ENCODE measurements around the gene DCTN3. TPM values are rescaled to one million over a fixed set of nuclear protein-coding genes. Genes with fewer than 3 reads are reported as not detected.

The DCTN3 gene
- total and polyA plus RNA-seq, 2 experiments from 2014 or later: 12.9 to 17.9 TPM

DNA sequence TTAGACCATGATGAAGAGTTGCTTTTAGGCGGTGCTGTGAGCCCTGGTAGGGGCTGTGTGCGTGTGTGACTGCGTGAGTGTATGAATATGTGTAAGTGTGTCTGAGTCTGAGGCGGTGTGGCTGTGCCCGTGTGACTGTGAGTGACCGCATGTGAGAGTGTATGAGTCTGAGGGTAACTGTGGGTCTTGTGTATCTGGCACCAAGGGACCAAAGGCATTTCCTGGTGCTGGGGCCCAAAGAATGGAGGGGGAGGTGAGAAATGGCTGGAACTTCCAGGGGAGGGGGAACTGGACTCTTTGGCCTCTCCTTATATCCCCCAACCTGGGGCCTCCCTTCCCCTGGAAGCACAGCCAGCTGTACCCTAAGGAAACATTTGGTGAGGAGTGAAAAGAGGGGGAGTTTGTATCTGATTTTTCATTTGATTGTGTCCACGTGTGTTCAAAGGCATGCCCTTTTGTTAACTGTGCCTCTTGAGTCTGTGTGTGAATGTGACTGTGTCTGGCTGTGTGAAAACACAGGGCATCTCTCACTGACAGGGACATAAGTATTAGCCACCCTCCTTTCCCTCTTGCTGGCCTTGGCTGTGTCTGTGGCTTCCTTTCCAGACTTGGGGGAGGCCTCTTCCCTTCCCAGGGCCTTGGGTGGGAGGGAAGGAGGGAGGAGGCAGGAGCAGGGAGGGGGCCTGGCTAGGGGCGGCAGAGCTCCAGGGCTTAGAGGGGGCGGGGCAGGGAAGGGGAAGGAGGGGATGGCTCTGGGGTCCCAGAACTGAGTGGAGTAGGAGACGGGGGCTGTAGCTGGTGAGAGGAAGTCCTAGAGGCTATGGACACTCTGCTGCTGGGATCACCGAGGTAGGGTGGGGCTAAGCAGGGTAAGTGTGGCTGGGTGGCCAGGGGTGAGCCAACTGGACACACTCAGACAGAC lies 33.1 kb upstream of the DCTN3 start:
- Histone ChIP-seq H4K20me1 (replicated peaks; ENCODE audit: insufficient read depth) (no peaks in the 10 kb centered on the region; the same call in 1 of the 2 replicates), H3K9me2 (ENCODE audit: insufficient read depth) (no peaks in the 10 kb centered on the region), H3F3A (replicated peaks; ENCODE audit: low read depth) (0 out of 2 replicates have a peak, but pooled peaks cover 4% of the 10 kb centered on the region), H3K4me2 (peak overlapping the region; percentile 57), H3K4me1 (ENCODE audit: insufficient read depth) (peaks cover 16% of the 10 kb centered on the region), H3K27ac (ENCODE audit: low read depth) (no peak overlapping the region), H3K79me2 (replicated peaks; ENCODE audit: insufficient read depth) (no peaks in the 10 kb centered on the region), H3K27me3 (ENCODE audit: insufficient read depth) (no peaks in the 10 kb centered on the region), H2AFZ (0 out of 2 replicates have a peak overlapping the region, but pooled peaks have one; percentile 63), H3K4me3 (no peak overlapping the region), H3K36me3 (ENCODE audit: insufficient read depth) (peaks cover 3% of the 10 kb centered on the region; the same call in 1 of the 2 replicates)
- no peaks in the 10 kb centered on the region; the same call in 2 of the 3 replicates for H3K9me3 Mint-ChIP-seq
- H3K27ac Mint-ChIP-seq: no peak overlapping the region
- peaks cover 15% of the 10 kb centered on the region for H3K36me3 Mint-ChIP-seq (ENCODE audit: low read depth)
- DNase-seq (ENCODE audit: low spot score) (no peak), ATAC-seq (peak; percentile 5)
- H3K4me3 Mint-ChIP-seq: peak overlapping the region; percentile 28; the same call in 2 of the 3 replicates
- no peak for TF ChIP-seq ZNF114 (CRISPR knock-in tag; IDR thresholded peaks at IDR 0.05)
- no peak for TF ChIP-seq POLR2AphosphoS5 (IDR thresholded peaks at IDR 0.05; ENCODE audit: low read depth)
- TF ChIP-seq EZH2phosphoT487 (IDR thresholded peaks at IDR 0.05; ENCODE audit: unreplicated experiment): no peak
- TF ChIP-seq, protein P1, sequence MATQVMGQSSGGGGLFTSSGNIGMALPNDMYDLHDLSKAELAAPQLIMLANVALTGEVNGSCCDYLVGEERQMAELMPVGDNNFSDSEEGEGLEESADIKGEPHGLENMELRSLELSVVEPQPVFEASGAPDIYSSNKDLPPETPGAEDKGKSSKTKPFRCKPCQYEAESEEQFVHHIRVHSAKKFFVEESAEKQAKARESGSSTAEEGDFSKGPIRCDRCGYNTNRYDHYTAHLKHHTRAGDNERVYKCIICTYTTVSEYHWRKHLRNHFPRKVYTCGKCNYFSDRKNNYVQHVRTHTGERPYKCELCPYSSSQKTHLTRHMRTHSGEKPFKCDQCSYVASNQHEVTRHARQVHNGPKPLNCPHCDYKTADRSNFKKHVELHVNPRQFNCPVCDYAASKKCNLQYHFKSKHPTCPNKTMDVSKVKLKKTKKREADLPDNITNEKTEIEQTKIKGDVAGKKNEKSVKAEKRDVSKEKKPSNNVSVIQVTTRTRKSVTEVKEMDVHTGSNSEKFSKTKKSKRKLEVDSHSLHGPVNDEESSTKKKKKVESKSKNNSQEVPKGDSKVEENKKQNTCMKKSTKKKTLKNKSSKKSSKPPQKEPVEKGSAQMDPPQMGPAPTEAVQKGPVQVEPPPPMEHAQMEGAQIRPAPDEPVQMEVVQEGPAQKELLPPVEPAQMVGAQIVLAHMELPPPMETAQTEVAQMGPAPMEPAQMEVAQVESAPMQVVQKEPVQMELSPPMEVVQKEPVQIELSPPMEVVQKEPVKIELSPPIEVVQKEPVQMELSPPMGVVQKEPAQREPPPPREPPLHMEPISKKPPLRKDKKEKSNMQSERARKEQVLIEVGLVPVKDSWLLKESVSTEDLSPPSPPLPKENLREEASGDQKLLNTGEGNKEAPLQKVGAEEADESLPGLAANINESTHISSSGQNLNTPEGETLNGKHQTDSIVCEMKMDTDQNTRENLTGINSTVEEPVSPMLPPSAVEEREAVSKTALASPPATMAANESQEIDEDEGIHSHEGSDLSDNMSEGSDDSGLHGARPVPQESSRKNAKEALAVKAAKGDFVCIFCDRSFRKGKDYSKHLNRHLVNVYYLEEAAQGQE (IDR thresholded peaks at IDR 0.05; ENCODE audit: unreplicated experiment): no peak
- no peak for TF ChIP-seq JUNB (IDR thresholded peaks at IDR 0.05; ENCODE audit: unreplicated experiment)
- TF ChIP-seq, protein P2, sequence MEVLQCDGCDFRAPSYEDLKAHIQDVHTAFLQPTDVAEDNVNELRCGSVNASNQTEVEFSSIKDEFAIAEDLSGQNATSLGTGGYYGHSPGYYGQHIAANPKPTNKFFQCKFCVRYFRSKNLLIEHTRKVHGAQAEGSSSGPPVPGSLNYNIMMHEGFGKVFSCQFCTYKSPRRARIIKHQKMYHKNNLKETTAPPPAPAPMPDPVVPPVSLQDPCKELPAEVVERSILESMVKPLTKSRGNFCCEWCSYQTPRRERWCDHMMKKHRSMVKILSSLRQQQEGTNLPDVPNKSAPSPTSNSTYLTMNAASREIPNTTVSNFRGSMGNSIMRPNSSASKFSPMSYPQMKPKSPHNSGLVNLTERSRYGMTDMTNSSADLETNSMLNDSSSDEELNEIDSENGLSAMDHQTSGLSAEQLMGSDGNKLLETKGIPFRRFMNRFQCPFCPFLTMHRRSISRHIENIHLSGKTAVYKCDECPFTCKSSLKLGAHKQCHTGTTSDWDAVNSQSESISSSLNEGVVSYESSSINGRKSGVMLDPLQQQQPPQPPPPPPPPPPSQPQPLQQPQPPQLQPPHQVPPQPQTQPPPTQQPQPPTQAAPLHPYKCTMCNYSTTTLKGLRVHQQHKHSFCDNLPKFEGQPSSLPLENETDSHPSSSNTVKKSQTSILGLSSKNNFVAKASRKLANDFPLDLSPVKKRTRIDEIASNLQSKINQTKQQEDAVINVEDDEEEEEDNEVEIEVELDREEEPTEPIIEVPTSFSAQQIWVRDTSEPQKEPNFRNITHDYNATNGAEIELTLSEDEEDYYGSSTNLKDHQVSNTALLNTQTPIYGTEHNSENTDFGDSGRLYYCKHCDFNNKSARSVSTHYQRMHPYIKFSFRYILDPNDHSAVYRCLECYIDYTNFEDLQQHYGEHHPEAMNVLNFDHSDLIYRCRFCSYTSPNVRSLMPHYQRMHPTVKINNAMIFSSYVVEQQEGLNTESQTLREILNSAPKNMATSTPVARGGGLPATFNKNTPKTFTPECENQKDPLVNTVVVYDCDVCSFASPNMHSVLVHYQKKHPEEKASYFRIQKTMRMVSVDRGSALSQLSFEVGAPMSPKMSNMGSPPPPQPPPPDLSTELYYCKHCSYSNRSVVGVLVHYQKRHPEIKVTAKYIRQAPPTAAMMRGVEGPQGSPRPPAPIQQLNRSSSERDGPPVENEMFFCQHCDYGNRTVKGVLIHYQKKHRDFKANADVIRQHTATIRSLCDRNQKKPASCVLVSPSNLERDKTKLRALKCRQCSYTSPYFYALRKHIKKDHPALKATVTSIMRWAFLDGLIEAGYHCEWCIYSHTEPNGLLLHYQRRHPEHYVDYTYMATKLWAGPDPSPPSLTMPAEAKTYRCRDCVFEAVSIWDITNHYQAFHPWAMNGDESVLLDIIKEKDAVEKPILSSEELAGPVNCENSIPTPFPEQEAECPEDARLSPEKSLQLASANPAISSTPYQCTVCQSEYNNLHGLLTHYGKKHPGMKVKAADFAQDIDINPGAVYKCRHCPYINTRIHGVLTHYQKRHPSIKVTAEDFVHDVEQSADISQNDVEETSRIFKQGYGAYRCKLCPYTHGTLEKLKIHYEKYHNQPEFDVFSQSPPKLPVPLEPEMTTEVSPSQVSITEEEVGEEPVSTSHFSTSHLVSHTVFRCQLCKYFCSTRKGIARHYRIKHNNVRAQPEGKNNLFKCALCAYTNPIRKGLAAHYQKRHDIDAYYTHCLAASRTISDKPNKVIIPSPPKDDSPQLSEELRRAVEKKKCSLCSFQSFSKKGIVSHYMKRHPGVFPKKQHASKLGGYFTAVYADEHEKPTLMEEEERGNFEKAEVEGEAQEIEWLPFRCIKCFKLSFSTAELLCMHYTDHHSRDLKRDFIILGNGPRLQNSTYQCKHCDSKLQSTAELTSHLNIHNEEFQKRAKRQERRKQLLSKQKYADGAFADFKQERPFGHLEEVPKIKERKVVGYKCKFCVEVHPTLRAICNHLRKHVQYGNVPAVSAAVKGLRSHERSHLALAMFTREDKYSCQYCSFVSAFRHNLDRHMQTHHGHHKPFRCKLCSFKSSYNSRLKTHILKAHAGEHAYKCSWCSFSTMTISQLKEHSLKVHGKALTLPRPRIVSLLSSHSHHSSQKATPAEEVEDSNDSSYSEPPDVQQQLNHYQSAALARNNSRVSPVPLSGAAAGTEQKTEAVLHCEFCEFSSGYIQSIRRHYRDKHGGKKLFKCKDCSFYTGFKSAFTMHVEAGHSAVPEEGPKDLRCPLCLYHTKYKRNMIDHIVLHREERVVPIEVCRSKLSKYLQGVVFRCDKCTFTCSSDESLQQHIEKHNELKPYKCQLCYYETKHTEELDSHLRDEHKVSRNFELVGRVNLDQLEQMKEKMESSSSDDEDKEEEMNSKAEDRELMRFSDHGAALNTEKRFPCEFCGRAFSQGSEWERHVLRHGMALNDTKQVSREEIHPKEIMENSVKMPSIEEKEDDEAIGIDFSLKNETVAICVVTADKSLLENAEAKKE (CRISPR knock-in tag; IDR thresholded peaks at IDR 0.05): no peak
- no peak for TF ChIP-seq STAT1 (IDR thresholded peaks at IDR 0.05; ENCODE audit: unreplicated experiment)
- TF ChIP-seq ZNF331 (CRISPR knock-in tag; IDR thresholded peaks at IDR 0.05; ENCODE audit: low read depth): no peak
- no peak for TF ChIP-seq CREB1 (CRISPR knock-in tag; IDR thresholded peaks at IDR 0.05; ENCODE audit: low read depth)
- TF ChIP-seq, protein P3, sequence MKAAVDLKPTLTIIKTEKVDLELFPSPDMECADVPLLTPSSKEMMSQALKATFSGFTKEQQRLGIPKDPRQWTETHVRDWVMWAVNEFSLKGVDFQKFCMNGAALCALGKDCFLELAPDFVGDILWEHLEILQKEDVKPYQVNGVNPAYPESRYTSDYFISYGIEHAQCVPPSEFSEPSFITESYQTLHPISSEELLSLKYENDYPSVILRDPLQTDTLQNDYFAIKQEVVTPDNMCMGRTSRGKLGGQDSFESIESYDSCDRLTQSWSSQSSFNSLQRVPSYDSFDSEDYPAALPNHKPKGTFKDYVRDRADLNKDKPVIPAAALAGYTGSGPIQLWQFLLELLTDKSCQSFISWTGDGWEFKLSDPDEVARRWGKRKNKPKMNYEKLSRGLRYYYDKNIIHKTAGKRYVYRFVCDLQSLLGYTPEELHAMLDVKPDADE (IDR thresholded peaks at IDR 0.05): no peak
- H3K27me3 Mint-ChIP-seq (ENCODE audit: insufficient read depth, low read depth, poor library complexity): peaks cover 25% of the 10 kb centered on the region
- peaks cover 37% of the 10 kb centered on the region for H3K4me1 Mint-ChIP-seq

Measured in GM23338 (cell line).